NT2/D1 (cell line): Measurements from ENCODE around the gene PHAX.

Experiments used
- SUZ12 ChIP-seq: IDR thresholded peaks from 2 replicates; pipeline ENCODE4 v1.6.1; 2011; ENCODE audit not compliant: insufficient read length, insufficient read depth; ENCODE audit errors: extremely low read depth
- YY1 ChIP-seq: IDR thresholded peaks from 2 replicates; pipeline ENCODE4 v1.6.1; 2011; ENCODE audit not compliant: insufficient read length, insufficient read depth
- ZNF274 ChIP-seq: IDR thresholded peaks from 2 replicates; pipeline ENCODE4 v1.6.1; 2011; ENCODE audit warnings: mild to moderate bottlenecking, low read depth, low read length

DNA sequence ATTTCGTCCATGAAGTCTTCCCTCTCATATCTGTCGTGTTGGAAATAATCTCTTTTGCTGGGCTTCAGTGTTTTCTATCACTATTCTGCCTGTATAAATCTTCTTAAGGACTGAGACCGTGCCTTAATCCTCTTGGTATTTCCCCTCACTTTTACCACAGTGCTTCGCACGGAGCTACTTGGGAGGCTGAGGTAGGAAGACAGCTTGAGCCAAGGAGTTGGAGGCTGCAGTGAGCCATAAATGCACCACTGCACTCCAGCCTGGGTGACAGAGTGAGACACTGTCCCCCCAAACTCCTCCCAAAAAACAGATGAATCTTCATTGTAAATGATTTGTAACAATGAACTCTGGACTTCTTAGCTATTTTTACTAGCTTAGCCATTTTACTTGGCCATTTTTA, 57.8 kb downstream of the PHAX start:
- TF ChIP-seq SUZ12 (no peak), ZNF274 (no peak), YY1 (no peak)
